NCI-H1417 treated with DMSO at 0.1 percent for 48 hours (cell line): ENCODE data around the gene UNC13B.

ENCODE experiments used
- DNase-seq: peaks from one replicate; lab custom pipeline; 2025; lab: John Stamatoyannopoulos, UW

UNC13B gene

DNA sequence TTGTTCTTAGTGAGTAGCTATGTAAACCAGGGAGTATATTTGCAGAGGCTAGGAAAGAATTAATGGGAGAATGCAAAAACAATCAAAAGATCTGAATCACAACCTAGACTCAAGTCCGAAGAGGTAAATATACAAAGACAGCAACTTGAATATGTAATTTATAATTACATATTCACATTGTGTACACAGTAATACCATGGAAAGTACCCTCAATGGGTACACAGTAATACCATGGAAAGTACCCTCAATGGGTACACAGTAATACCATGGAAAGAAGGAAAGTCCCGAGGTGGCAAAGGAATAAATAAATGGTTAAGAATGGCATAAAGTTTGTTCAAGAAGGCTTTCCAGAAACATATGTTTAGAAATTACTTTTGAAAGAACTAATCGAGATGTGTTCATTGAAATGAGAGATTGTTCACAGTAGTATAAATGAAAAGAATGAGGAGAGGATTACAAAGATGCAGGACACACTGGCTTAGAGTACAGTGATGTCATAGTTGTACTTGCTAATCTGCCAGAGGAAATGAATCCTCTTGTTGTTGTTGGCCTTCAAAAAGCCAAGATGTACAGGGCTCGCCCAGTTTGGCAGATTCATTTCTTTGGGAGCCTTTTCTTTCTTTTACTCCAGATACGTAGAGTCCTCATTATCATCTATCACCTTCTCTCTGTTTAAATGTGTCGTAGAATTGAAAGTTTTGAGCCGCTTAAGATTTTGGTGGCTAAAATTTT is 116.0 kb downstream of the UNC13B start:
- DNase-seq: no peak

DNA sequence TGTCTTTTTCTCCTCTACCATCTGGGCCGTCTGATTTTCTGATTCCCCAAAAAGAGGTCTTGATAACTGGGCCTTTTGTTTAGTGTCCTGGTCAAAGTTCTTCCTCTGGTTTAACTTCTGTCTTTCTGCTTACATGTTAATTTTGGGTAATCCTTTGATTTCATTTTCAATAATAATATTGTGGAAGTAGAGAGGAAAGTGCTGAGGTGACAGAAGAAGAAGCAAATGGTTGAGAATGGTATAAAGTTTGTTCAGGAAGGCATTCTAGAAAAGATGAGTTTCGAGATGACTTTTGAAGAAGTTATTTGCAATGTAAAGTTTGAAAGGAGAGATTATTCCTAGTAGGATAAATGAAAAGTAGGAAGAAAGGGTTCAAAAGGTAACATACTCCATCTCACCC is 118.1 kb downstream of the UNC13B start:
- no peak for DNase-seq

DNA sequence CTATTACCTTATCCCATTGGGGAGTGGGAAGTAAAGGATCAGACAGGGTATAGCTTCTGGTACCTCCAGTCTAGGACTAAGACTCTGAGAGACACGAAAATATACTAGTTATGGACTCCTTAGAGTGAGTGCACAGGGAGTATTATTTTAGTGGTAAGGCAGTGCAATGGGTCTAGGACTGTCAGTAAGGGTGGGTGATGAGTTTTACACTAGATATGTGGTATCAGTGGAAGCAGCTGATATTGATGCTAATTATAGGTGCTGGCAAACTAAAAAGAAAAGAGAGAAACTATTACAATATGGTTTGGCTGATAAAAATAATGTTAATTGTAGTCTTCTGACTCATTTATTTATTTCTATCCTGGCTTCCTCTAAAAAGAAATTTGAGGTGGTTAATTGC is 118.6 kb downstream of the UNC13B start:
- no peak for DNase-seq

DNA sequence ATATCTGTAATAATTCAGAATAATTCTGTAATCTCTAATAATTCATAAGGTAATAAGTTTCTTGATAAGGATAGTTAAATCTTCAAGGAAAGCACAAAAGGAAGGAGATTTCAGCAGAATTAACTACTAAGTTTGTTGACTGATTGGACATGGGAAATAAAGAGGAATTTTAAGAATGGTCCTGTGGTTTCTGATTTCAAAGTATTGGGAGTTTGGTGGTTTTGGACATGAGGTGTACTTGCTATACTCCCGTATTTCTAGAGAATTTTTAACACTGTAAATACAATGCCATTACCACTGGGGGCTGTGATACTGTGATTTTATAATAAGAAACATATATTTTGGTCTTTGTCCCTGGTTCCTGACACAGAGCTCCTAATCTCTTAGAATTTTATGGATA is 123.9 kb downstream of the UNC13B start:
- DNase-seq: no peak

DNA sequence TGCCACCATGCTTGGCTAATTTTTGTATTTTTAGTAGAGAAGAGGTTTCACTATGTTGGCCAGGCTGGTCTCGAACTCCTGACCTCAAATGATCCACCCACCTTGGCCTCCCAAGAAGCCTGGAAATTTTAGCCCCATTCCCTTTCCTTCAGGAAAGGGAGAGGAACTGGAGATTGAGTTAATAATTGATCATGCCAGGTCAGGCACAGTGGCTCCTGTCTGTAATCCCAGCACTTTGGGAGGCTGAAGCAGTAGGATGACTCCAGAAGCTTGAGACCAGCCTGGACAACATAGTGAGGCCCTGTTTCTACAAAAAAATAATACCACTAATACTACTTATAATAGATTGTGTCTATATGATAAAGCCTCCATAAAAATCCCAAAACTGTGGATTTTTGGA is 124.6 kb downstream of the UNC13B start:
- no peak for DNase-seq

DNA sequence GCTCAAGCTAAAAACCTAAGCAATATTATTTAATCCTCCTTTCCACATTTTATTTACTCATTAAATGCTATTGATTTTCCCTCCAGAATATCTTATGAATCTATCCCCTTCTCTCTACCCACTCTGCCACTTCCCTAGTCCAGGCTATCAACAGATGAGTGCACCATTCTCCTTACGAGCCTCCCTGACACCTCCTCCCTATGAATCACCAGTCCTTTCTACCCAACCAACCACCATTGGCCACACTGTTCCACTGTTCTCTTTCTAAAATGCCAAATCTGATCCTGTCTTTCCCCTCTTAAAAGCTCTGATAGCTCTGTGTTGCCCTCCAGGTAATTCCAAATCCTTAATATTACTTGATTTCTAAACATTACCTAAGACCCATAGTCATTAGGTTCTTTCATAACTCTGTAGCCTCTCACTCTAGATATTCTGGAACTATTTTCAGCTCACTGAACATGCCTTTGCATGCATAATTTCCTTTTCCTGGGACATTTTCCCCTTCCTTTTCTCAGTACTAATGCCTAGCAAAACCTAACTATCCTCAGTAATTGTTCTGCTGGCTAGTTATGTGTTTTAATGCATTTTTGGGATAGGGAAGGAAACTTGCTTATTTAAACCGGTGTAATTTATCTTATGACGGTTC is 126.3 kb downstream of the UNC13B start:
- no peak for DNase-seq

DNA sequence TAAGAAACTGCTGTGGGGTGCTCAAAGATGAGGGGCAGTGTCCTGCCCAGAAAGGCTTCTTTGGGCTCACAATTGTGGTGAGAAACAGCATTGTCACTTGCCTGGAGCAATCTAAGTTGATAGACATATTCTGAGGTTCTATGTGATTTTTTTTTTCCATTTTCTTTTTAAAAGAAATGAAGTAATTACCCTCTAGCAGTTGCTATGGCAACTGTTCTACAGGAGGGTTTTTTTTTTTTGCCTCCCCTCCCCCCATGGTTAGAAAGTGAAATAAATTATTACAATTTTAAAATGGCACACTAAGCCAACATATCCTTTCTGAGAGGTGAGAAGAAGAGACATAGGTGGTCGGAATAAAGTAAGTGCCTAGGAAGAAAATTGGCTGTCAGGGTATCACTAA is 127.0 kb downstream of the UNC13B start:
- DNase-seq: no peak

DNA sequence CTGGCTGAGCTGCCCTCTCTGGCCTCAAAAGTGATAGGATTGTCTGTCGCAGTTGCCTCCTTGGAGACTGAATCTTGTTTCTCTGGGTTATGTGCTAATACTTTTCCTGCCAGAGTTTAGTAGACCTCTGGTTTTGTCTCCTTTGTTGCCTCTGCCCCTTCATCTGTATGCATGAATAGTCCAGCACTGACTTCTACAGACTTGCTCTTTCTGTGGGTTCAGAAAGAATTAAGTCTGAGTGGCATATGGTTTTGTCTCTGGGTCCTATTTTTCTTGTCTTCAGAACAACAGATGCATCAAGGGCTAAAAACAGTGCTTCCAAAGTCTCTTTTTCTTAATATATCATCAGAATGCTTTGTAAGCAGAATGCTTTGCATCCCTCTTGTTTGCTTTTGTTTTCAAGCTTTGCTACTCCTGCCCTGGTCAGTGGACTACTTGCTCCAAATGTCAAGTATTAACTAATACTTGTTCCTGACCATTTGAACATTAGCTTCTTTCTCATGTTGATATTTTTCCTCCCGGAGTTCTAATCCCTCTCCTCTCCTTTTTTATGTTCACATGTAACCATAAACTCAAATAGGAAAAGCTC is 131.7 kb downstream of the UNC13B start:
- no peak for DNase-seq

DNA sequence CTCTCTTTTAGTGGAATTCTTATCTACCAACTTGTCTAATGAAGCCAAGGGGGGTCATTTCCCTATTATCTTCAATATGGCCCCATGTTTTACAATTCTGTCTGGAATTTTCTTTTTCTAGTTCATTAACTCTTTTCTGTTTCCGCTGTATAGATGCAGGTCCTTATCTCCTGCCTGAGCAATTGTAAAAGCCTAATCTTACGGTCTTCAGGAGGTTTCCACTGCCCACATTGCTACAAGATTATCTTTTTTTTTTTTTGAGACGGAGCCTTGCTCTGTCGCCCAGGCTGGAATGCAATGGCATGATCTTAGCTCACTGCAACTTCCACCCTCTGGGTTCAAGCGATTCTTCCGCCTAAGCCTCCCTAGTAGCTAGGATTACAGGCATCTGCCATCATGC is 132.3 kb downstream of the UNC13B start:
- no peak for DNase-seq

DNA sequence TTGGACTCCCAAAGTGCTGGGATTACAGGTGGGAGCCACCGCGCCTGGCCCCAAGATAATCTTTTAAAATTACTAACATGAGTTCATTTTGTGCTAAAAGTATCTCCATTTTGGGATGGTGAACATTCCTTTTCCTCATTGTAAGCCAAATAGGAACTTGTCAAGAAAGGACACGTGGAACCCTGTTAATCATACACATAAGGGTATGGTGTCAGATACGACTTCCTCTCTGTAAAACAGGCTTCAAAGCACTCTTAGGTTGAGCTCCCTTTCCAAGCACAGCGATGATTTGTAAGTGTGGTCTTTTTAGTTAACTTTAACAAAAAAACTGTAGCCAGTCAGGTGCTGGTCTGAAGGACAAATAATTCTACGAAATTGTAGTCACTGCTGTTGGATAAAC is 132.7 kb downstream of the UNC13B start:
- no peak for DNase-seq

DNA sequence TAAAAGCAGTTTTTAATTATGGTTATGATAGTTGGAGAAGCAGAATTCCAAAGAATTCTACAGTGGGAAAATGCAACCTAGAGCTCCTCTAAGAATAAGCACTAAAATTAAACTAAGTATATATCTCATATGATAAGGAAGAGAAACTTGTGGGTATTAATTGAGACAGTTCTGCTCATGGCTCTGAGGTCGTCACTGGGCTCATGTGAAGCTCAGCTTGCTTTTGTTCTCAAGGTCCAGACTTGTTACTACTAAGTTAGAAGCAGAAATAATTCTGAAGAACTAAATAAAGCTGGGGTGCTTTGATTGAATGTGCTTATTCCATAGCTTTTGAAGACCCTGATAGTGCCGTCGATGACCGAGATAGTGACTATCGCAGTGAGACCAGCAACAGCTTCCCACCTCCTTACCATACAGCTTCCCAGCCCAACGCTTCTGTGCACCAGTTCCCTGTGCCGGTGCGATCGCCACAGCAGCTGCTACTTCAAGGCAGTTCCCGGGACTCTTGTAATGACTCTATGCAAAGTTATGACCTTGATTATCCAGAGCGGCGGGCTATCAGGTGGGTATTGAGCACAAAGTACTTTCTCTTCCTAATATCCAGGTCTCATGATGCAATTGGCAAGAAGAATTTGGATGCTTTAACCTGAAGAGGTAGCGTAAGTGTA is 133.7 kb downstream of the UNC13B start:
- DNase-seq: no peak

DNA sequence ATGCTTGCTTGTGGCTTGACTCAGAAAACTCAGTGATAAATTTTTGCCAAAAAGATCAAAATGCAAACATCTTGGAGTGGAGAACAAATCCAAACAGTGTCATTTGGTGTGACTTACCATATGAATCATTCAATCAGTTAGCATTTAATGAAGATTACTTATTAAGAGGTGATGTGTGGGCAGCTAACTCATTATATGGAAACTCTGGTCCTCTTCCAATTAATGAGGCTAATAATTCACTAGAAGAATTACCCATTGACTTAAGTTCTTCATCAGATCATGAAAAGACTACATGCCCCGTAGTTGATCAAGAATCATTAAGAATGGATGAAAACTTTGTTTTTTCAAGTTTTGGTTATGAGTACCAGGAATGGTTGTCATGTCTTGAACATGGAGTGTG is 141.8 kb downstream of the UNC13B start:
- no peak for DNase-seq

DNA sequence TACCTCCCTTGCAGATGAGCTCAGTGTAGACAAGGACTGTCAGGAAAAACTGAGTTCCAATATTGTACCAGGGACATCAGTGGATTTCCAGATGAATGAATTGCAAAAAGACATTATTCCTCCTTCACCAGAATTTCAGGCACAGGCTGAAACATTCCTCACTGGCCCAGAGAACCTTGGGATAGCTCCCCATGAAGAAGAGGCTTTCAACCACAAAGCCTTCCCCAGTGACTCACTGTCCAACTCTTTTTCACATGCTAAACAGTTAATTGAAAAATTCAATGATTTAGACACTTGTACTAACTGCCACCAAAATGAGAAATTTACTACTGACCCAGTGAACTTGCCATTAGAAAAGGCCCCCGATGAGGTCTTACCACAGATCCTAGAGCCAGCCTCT is 144.5 kb downstream of the UNC13B start:
- no peak for DNase-seq

DNA sequence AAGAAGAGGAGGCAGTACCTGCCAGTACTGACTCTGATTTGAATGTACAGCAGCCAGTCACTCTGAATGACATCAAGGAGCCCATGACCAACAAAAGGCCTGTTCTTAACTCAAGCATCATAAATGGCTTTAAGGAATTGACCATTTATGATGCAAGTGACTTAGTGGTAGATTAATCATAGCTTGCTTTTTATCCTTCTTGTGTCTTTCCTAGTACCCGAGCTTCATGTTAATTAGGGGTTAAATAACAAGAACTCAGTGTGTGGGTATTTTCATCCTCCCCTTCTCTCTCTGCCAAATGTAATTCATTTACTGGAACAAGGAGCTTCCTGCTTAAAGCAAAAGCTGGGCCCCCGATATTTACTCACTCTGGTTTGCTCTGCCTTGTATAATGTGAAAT is 146.5 kb downstream of the UNC13B start:
- no peak for DNase-seq

DNA sequence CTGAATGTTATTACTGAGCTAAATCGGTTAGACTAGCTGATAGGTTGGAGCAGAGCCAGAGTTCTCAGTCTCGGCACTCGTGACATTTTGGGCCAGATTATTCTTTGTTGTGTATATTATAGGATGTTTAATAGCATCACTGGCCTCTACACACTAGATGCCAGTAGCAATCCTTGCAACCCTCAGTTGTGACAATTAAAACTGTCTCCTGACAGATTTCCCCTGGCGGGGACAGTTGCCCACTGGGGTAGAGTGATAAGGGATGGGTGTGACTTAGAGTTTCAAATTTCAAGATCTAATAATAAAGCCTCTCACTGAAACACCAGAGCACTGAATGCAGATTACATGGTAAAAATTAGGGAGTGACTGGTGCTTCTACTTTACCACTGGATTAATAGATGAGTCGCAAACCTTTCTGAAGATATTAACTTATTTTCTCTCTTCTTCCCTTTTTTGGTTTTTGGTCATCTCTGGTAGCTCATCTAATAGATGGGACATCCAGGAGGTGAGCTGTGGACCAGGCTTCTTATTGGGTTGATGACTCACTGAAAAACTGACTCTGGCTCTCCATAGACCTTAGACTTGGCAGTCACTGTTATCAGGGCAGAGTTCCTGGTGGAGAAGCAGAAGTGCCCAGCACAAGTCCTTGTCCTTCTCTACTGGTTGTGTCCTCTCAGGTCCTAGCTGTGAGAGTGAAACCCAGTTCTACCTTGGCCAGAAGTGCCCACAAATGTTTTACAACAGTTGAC is 150.3 kb downstream of the UNC13B start:
- no peak for DNase-seq

DNA sequence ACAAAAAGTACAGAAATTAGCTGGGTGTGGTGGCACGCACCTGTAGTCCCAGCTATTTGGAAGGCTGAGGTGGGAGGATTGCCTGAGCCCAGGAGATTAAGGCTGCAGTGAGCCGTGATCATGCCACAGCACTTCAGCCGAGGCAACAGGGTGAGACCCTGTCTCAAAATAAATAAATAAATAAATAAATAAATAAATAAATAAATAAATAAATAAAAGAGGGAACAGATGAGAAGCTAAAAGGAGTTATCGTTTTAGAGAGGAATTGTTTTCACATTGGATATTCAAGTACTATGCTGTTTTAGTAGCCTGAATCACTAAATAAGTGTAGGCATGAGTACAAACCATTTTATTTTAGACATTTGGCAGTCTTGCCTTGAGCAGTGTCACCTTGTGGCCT is 151.7 kb downstream of the UNC13B start:
- DNase-seq: no peak

DNA sequence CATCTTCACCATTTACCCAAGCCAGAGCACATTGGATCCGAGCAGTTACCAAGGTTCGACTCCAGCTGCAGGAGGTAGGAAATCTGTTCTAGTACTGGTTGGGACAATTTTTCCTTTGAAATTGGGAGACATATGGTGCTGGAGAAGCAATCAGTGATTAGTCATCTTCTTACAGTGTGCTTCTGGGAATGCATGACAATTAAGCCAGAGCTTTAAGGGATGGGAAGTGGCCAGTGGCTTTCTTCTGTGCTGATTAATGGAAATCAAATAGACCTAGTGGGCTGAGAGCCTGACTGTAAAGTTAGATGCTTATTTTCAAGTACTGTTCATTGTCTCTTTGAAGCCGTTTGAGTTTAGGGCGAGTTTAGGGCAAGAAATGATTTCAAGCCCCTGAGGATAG is 152.1 kb downstream of the UNC13B start:
- DNase-seq: no peak

DNA sequence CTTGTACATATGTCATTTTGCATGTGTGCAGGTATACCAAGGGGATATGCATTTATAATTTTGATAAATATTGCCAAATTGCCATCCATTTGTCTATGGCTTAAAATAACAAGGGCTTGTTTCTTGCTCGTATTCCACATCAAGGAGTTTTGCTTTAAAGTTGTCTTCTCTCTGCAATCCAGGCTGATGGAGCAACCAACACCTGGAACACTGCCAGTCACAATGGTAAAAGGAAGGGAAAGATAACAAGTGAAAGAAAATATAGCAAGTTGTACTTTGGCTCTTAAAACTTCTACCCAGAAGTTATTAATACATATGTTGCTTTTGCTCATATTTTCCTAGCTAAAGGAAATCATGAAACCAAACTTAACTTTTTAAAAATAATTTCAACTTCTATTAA is 156.9 kb downstream of the UNC13B start:
- DNase-seq: no peak

DNA sequence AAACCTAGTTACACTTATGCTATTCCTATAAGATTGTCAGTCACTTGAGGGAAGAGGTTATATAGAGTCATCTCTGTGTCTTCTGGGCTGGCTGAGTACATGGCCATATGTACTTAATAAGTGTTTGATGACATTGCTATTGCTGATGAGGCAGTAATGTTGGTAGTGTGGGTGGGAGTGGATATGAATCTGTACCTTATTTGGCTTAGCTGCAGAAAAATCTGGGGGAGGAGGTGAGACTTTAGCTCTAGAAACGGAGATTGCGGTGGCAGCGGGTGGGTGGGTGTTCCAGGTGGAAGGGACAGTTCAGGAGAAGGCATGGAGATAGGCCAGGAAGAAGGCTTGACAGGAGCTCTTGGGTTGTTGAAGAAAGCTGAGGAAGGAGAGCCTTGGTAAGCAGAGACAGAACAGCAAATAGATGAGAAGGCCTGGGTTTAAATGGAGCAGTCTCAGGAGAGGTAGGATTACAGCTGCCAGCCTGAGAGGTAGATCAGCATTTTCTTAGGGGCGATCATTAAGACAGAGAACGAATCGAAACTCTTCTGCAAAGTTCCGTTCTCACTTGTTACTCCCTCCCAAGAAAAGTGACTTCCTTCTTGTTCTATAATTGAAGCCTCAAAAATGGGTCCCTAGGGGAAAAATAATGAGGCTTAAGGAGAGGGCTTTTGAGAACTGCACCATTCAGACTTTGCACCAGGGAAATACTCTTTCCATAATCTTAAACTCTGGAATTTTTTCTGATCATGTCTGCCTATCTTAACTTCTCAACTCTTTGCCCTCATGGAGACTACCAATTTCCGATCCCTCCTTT is 160.5 kb downstream of the UNC13B start:
- no peak for DNase-seq

DNA sequence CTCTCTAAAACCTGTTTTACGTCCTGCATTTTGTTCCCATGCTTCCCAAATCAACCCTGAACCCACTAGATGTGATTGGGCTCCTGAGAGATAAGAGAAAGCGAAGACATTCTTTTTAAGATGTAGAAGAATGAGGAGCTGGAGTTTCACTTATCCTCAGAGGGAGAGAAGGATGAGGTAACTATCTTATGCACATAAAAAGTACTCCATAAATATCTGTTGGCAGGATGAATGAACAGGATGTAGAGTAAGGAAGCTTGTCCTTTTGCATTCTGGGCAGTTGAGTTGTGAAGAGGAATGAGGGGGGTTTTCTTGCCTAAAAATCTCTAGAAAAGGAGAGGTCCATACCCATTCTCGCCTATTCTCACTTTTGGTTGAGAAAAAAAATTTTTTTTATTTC is 163.2 kb downstream of the UNC13B start:
- no peak for DNase-seq

DNA sequence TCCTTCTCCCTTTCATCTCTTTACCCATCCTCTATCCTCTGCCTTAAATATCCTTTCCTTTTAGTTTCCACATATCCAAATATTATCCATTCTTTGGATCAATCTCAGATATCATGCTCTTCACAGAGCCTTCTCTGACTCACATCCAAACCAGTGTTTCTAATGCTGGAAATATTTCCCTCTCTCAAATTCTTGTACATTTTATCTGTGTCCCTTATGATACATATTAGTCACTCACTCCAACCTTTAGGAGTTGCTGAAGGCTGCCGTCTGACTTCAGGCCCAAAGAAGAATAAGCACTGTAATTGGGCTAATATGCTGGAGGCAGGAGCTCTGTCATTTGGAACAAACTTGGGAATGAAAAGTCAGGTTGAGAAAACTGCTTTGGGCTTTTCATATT is 171.7 kb downstream of the UNC13B start:
- DNase-seq: no peak

DNA sequence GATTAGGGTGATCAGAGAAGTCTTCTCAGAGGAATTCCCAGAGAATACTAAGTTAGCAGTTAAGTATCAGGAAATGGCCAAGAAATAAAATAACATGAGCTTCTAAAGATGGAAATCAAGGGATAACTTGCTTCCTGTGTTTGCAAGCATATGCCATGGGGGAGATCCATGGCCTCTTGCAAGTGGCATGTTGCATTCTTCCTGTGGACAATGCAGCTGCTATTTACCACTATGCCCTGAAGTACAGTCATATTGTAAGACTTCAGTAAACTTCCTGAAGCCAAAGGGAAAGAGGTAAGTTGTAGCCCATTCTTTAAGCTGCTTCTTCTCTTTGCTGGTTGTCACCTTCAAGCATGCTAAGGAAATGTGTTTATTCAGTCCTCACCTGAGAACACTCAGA is 173.4 kb downstream of the UNC13B start:
- DNase-seq: no peak
